Measurements from ENCODE around the gene TMEM229B.

The TMEM229B gene

DNA sequence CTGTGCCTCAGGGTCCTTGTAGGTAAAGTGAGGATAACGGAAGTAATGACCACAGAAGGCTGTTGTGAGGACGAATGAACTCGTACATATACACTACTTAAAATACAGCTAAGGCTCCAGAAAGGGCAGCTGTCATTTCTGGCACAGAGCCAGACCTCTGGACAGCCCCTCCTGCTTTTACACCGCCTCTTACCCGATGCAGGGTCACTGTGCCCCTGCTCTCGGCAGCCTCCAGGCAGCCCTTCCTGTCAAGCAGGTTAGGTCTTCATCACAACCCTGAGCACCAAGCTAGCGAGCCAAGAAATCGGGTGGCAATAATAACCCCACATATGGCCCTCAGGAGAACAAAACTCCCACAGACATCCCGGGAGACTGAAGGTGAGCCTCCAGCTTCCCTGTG lies 8.5 kb downstream of the TMEM229B start:
- H3K27ac Mint-ChIP-seq = no peak overlapping the region
- peaks cover 11% of the 10 kb centered on the region for H3K36me3 Mint-ChIP-seq
- peaks cover 65% of the 10 kb centered on the region for H3K4me1 Mint-ChIP-seq
- H3K9me3 Mint-ChIP-seq = no peaks in the 10 kb centered on the region
- no peak overlapping the region for H3K4me3 Mint-ChIP-seq
- no peaks in the 10 kb centered on the region for H3K27me3 Mint-ChIP-seq

GRCh38 chr14:67478800-67479084 lies 9.8 kb downstream of the TMEM229B start:
- Mint-ChIP-seq H3K4me1 (peaks cover 54% of the 10 kb centered on the region), H3K36me3 (peaks cover 11% of the 10 kb centered on the region), H3K9me3 (no peaks in the 10 kb centered on the region), H3K4me3 (no peak overlapping the region), H3K27me3 (no peaks in the 10 kb centered on the region), H3K27ac (peak overlapping the region; percentile 35)

DNA sequence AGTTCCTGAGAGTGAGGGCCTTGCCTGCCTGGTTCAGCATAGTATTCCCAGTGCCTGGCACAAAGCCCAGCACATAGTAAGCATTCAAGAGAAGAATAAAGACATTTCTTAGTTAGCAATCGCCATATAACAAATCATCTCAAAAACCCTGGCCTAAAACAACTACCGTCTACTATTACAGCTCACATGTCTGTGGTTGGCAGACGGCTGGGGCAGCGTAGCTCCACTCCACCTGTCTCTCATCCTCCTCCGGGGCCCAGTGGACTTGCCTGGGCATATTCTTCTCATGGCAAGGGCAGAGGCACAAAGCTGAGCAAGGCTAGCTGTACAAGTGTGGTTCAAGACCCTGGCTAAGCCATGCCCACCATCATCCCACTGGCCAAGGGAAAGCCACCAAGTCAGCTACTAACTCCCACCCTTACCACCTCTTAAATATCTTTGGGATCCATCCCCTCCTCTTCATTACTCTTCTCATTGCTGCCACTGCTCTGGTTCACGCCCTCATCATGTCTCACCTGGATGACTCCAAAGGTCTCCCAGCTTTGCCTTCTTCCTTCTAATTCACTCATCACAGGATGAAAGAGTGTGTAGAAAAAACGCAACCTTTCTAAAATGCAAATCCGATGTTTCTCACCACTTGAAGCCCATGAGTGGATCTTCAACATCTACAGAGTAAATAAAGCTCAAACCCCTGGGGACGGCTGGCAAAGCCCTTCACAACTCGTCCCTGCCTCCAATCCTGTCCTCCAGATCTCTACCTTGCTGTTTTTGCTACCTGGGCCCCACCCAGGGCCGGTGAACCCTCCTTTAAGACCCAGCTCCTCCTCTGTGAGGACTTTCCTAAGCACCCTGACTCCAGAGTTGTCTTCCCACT lies 10.4 kb downstream of the TMEM229B start:
- peaks cover 13% of the 10 kb centered on the region for H3K36me3 Mint-ChIP-seq

DNA sequence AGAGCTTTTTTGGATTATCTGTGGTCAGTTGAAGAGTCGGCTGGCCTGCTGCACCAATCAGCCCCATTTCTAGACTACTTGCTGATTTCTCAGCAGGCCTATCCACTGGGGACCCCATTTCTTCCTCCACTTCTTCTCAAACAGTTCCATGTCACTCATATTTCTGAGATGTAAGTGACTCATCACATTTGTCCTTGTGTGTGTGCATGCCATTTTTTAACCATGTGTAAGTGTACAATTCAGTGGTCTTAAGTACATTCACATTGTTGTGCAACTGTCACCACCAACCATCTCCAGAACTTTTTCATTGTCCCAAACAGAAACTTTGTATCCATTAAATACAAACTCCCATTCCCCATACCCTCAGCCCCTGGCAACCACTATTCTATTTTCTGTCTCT lies 14.2 kb downstream of the TMEM229B start:
- Mint-ChIP-seq H3K9me3 (no peaks in the 10 kb centered on the region), H3K4me3 (no peak overlapping the region), H3K36me3 (peaks cover 13% of the 10 kb centered on the region), H3K27me3 (no peaks in the 10 kb centered on the region), H3K27ac (no peak overlapping the region), H3K4me1 (peaks cover 28% of the 10 kb centered on the region)

More for the DNA sequence above, 10.4 kb downstream of the TMEM229B start:
- no peaks in the 10 kb centered on the region for H3K27me3 Mint-ChIP-seq
- H3K9me3 Mint-ChIP-seq = no peaks in the 10 kb centered on the region
- H3K4me3 Mint-ChIP-seq = no peak overlapping the region
- peak overlapping the region; percentile 78 for H3K27ac Mint-ChIP-seq
- peaks cover 50% of the 10 kb centered on the region for H3K4me1 Mint-ChIP-seq

- no peak overlapping the region for H3K27ac Mint-ChIP-seq
- no peak overlapping the region for H3K4me3 Mint-ChIP-seq
Observed at GRCh38 chr14:67473290-67474082, 15.0 kb downstream of the TMEM229B start.

DNA sequence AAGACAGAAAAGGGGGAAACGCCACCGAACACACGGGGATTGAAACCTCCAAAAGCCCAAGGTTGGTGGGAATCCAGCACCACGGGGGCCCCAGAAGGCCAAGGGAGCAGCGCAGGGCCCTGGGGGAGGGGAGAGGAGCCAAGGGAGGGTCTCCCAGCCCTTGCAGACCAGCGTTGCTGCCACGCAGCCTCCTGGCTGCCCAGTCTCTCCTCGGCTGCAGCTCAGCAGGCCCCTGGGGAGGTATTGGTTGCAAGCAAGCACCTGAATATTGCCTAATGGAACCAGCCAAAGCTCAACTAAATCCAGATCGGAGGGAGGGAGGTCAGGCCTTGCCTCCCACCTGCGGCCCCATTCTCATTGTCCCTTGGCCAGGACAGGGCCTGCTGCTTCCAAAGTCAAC lies 15.8 kb downstream of the TMEM229B start:
- H3K36me3 Mint-ChIP-seq = peaks cover 7% of the 10 kb centered on the region
- no peak overlapping the region for H3K4me3 Mint-ChIP-seq
- H3K4me1 Mint-ChIP-seq = peaks cover 18% of the 10 kb centered on the region
- no peaks in the 10 kb centered on the region for H3K9me3 Mint-ChIP-seq
- no peak overlapping the region for H3K27ac Mint-ChIP-seq
- no peaks in the 10 kb centered on the region for H3K27me3 Mint-ChIP-seq

More at GRCh38 chr14:67473290-67474082, 15.0 kb downstream of the TMEM229B start:
- no peaks in the 10 kb centered on the region for H3K9me3 Mint-ChIP-seq
- H3K36me3 Mint-ChIP-seq = peaks cover 11% of the 10 kb centered on the region
- H3K4me1 Mint-ChIP-seq = peaks cover 25% of the 10 kb centered on the region
- no peaks in the 10 kb centered on the region for H3K27me3 Mint-ChIP-seq

GRCh38 chr14:67469954-67470353 lies 18.6 kb downstream of the TMEM229B start:
- no peaks in the 10 kb centered on the region for H3K27me3 Mint-ChIP-seq
- peaks cover 2% of the 10 kb centered on the region for H3K36me3 Mint-ChIP-seq
- H3K4me1 Mint-ChIP-seq = peaks cover 26% of the 10 kb centered on the region
- H3K27ac Mint-ChIP-seq = peak overlapping the region; percentile 24
- H3K9me3 Mint-ChIP-seq = no peaks in the 10 kb centered on the region
- H3K4me3 Mint-ChIP-seq = no peak overlapping the region

DNA sequence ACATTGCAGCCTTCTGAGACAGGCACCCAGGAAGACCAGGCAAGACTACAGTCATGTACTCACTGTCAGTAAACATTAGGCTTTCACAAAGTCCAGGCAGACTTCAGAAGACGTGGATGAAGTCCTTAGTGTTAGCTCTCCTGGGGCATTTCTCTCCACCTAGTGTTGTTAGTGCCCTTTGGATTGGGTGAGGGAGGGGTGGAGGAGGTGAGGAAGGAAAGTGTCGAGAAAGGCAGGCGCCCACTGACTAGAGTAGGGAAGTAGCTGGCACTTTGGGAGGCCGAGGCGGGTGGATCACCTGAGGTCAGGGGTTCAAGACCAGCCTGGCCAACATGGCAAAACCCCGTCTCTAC lies 20.2 kb downstream of the TMEM229B start:
- Mint-ChIP-seq H3K4me3 (no peak overlapping the region), H3K27ac (peak overlapping the region; percentile 24), H3K4me1 (peaks cover 40% of the 10 kb centered on the region), H3K9me3 (no peaks in the 10 kb centered on the region), H3K36me3 (peaks cover under 1% of the 10 kb centered on the region), H3K27me3 (no peaks in the 10 kb centered on the region)

DNA sequence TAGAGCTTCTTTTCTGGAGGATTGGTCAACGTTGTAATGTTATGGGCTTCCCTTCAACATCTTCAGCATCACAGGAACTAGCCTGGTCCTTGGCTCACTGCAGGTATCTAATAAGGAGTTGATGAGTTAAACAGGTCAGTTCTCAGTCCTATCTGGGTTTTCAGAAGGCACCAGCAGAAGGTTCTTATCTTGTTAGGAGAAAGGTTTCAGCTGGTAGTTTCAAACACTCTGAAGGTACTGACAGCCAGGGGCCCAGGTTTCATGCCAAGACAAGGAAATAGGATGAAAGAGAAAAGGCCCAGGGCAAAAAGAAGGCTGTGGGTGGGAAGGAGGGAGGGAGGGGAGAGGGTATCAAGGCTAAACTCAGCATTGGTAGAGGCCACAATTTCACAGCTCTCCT lies 21.4 kb downstream of the TMEM229B start:
- Mint-ChIP-seq H3K36me3 (no peaks in the 10 kb centered on the region), H3K27me3 (no peaks in the 10 kb centered on the region), H3K4me3 (no peak overlapping the region), H3K9me3 (no peaks in the 10 kb centered on the region), H3K27ac (no peak overlapping the region), H3K4me1 (peaks cover 40% of the 10 kb centered on the region)

GRCh38 chr14:67464879-67465278 lies 23.6 kb downstream of the TMEM229B start:
- H3K9me3 Mint-ChIP-seq = no peaks in the 10 kb centered on the region
- no peaks in the 10 kb centered on the region for H3K27me3 Mint-ChIP-seq
- H3K36me3 Mint-ChIP-seq = no peaks in the 10 kb centered on the region
- no peak overlapping the region for H3K27ac Mint-ChIP-seq
- H3K4me1 Mint-ChIP-seq = peaks cover 35% of the 10 kb centered on the region
- peak overlapping the region; percentile 53 for H3K4me3 Mint-ChIP-seq

DNA sequence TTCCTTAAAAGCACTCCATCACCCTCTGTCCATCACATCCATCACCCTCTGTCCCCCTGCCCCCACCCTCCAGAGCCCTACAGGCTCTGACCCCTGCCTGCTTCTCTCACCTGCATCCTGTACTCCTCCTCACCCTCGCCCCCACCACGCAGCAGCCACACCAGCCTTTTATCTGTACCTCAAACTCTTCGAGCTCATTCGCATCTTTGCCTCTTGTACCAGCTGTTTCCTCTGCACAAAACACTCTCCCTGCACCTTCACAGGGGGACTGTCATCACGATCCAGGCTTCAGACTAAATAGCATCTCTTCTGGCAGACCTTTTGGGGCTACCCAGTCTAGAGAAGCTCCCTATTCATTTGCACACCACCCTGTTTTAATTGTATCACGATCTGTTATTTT lies 24.1 kb downstream of the TMEM229B start:
- Mint-ChIP-seq H3K9me3 (no peaks in the 10 kb centered on the region), H3K27me3 (no peaks in the 10 kb centered on the region), H3K4me1 (peaks cover 35% of the 10 kb centered on the region), H3K36me3 (no peaks in the 10 kb centered on the region), H3K4me3 (peak overlapping the region; percentile 53), H3K27ac (peak overlapping the region; percentile 89)

GRCh38 chr14:67463900-67464299 lies 24.6 kb downstream of the TMEM229B start:
- no peak overlapping the region for H3K4me3 Mint-ChIP-seq
- H3K9me3 Mint-ChIP-seq = no peaks in the 10 kb centered on the region
- H3K4me1 Mint-ChIP-seq = peaks cover 35% of the 10 kb centered on the region
- H3K27me3 Mint-ChIP-seq = no peaks in the 10 kb centered on the region
- H3K27ac Mint-ChIP-seq = no peak overlapping the region
- no peaks in the 10 kb centered on the region for H3K36me3 Mint-ChIP-seq

DNA sequence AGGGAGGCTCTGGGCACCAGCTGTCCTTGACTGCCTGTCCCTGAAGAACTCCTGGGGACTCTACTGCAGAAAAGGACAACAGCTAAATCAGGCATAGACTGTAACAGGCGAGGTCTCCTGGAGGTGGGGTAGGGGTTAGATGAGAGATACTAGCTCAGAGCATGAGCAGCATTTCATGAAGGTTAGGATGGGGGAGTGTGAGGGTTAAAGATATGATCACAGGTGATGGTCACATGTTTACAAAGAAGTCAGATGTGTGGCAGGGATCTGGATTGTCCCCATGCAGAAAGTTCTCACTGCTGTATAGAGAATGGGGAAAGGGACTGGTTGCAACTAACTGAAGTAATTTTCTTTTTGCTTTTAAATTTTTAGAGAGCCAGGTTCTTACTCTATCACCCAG lies 26.5 kb downstream of the TMEM229B start:
- Mint-ChIP-seq H3K27me3 (no peaks in the 10 kb centered on the region), H3K9me3 (no peaks in the 10 kb centered on the region), H3K4me1 (peaks cover 26% of the 10 kb centered on the region), H3K27ac (no peak overlapping the region), H3K4me3 (no peak overlapping the region), H3K36me3 (no peaks in the 10 kb centered on the region)

- H3K9me3 Mint-ChIP-seq = no peaks in the 10 kb centered on the region
- H3K4me3 Mint-ChIP-seq = no peak overlapping the region
- no peaks in the 10 kb centered on the region for H3K27me3 Mint-ChIP-seq
- peaks cover 25% of the 10 kb centered on the region for H3K4me1 Mint-ChIP-seq
- H3K36me3 Mint-ChIP-seq = no peaks in the 10 kb centered on the region
- no peak overlapping the region for H3K27ac Mint-ChIP-seq
Observed at GRCh38 chr14:67461341-67461985, 27.1 kb downstream of the TMEM229B start.

DNA sequence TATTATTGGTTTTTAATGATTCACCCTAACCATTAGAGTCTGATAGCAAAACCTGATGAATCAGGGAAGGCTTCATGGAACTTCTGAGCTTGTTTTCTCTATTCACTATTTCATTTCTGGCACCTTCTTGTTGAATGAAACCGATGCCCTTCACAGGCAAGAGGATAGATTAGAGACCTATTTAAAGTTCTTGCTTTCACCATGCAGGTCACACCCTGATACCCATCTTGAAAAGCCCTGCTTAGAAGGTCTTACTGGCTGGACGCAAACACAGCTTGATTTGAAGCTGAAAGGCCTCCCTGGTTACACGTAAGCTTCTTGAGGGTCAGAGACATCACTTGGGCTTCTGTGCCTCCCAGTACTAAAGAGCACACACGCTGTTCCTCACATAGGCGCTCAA lies 29.2 kb downstream of the TMEM229B start:
- no peak overlapping the region for H3K27ac Mint-ChIP-seq
- no peaks in the 10 kb centered on the region for H3K27me3 Mint-ChIP-seq
- H3K4me1 Mint-ChIP-seq = peaks cover 8% of the 10 kb centered on the region
- H3K9me3 Mint-ChIP-seq = no peaks in the 10 kb centered on the region
- H3K4me3 Mint-ChIP-seq = no peak overlapping the region
- no peaks in the 10 kb centered on the region for H3K36me3 Mint-ChIP-seq

DNA sequence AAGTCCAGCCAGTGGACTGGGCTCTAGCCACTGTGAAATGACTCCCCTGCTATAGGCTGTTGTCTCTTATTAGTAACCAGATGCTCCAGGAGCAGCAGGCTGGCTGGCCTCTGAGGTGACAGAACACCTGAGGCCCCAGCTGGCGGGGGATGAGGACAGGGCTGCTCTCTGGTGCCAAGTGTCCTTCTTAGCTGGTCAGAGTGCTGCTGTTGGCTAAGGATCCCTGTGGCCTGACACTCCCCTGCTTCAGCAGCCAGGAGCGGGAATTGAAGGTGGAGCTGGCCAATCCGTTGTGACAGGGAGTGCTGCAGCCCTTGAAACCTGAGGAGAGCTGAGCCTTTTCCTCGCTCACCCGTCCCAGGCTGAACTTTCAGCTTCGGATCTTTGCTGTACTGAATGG lies 30.7 kb downstream of the TMEM229B start:
- no peak overlapping the region for H3K4me3 Mint-ChIP-seq
- no peaks in the 10 kb centered on the region for H3K4me1 Mint-ChIP-seq
- no peaks in the 10 kb centered on the region for H3K9me3 Mint-ChIP-seq
- H3K27ac Mint-ChIP-seq = no peak overlapping the region
- H3K36me3 Mint-ChIP-seq = no peaks in the 10 kb centered on the region
- H3K27me3 Mint-ChIP-seq = no peaks in the 10 kb centered on the region
